ENCODE data around the gene MICAL2. TPM values are rescaled to one million over a fixed set of nuclear protein-coding genes. Genes with fewer than 3 reads are reported as not detected.
A peak's percentile ranks its signal among the peaks of the same experiment; 100 is the strongest.

The MICAL2 gene
- total RNA-seq, 1 donor from 2014 or later: 237 TPM

DNA sequence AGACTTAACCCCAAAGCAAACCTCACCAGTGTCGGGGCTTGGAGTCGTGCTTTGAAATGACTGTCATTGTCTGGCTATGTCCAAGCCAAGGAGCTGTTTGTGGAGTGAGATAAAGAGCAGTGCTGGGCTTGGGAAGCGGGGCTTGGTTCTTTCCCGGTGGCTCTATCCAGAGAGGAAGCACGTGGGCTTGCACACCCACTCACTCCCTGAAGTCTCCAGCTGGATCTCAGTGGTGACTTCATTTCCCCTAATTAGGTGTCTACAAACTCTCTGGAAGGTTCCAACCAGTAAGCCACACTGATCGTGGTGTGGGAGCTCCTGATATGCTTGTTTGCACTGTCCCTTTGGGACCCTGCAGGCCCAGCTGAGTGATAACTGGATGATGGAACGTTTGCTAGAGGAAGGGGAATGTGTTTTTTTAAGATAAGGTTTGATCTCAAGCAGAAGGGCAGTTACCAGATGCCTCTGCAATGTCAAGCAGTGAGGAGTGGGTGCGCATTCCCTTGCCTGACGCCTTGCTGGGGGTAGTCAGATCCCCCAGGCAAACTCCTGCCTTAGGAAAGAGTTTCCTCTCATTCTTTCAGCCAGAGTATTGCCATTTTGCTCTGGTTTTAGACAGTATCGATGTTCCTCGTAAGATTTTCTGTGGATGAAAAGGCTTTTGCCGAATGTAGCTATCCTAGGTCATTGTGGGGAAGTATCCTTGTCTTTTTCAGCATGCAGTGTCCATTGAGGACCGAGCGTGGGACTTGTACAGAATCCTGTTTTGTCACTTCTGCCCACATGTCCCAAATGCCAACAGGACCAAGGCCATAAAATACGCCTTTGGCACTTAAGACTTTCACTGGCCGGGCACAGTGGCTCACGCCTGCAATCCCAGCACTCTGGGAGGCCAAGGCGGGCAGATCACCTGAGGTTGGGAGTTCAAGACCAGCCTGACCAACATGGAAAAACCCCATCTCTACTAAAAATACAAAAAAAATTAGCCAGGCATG, 90.9 kb downstream of the MICAL2 start:
- Histone ChIP-seq H3K4me1 (peaks cover 33 to 61% of the 10 kb centered on the region in 2 donors), H3K4me3 (no peak overlapping the region), H3K27me3 (no peaks in the 10 kb centered on the region), H3K9me3 (no peaks in the 10 kb centered on the region), H3K36me3 (peaks cover 31 to 49% of the 10 kb centered on the region in 2 donors), H3K27ac (peak overlapping the region; percentile 88 to 94)
- peak; percentile 46 to 89 for DNase-seq (ENCODE audit: low spot score in 2 of 2)
- intact Hi-C loops (cut with DNase I): loop anchor here (2.0 kb wide), 1 partner anchor 32 kb away; no protein-coding TSS in a partner anchor
- TF ChIP-seq, protein P1, sequence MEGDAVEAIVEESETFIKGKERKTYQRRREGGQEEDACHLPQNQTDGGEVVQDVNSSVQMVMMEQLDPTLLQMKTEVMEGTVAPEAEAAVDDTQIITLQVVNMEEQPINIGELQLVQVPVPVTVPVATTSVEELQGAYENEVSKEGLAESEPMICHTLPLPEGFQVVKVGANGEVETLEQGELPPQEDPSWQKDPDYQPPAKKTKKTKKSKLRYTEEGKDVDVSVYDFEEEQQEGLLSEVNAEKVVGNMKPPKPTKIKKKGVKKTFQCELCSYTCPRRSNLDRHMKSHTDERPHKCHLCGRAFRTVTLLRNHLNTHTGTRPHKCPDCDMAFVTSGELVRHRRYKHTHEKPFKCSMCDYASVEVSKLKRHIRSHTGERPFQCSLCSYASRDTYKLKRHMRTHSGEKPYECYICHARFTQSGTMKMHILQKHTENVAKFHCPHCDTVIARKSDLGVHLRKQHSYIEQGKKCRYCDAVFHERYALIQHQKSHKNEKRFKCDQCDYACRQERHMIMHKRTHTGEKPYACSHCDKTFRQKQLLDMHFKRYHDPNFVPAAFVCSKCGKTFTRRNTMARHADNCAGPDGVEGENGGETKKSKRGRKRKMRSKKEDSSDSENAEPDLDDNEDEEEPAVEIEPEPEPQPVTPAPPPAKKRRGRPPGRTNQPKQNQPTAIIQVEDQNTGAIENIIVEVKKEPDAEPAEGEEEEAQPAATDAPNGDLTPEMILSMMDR (IDR thresholded peaks at IDR 0.05): no peak

DNA sequence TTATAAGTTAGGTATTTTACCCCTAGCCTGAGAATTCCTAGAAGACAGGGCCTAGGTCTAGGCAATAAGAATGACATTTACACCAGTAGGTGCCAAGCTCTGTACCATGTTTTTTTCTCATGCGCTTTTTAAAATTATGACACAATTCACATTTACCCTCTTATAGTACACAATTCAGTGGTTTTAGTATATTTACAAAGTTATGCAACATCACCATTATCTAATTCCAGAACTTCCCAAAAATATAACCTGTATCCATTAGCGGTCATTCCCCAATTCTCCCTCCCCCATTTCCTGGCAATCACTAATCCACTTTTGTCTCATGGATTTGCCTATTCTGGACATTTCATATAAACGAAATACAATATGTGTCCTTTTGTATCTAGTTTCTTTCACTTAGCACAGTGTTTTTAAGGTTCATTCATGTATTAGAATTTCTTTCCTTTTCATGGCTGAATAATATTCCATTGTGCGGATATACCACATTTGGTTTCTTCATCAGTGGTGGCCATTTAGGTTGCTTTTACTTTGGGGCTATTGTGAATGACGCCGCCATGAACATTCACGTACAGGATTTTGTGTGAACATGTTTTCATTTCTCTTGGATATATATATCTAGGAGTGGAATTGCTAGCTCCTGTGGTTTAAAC, 92.4 kb downstream of the MICAL2 start:
- Histone ChIP-seq H3K36me3 (peaks cover 46 to 61% of the 10 kb centered on the region in 2 donors), H3K27ac (peak overlapping the region; percentile 88 to 94), H3K27me3 (no peaks in the 10 kb centered on the region), H3K4me3 (no peak overlapping the region), H3K9me3 (no peaks in the 10 kb centered on the region), H3K4me1 (peaks cover 31 to 61% of the 10 kb centered on the region in 2 donors)
- DNase-seq (ENCODE audit: low spot score in 2 of 2): no peak
- TF ChIP-seq, protein P1 (IDR thresholded peaks at IDR 0.05): no peak
- intact Hi-C loops (cut with DNase I): no loop called here

DNA sequence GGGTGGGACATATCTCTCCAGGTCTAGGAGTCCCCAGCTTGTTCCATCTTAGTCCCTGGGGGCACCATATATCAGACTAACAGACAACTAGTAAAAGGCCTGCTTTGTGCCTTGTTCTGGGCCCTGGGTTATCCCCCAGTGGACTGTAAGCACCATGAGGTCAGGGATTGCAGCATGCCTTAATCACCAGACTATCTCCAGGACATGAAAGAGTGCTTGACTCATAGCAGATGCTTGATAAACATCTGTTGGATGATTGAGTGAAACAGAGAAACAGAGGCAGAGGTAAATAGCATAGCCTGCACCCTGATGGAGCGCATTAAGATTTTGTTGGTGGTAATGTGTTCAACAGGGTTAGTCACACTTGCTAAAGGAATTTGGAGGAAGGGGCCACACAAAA, 94.1 kb downstream of the MICAL2 start:
- Histone ChIP-seq H3K4me3 (no peak overlapping the region), H3K9me3 (no peaks in the 10 kb centered on the region), H3K27ac (peak overlapping the region; percentile 88 to 94), H3K36me3 (peaks cover 58 to 63% of the 10 kb centered on the region in 2 donors), H3K4me1 (peaks cover 18 to 44% of the 10 kb centered on the region in 2 donors), H3K27me3 (no peaks in the 10 kb centered on the region)
- TF ChIP-seq, protein P1 (IDR thresholded peaks at IDR 0.05): no peak
- intact Hi-C loops (cut with DNase I): no loop called here
- DNase-seq (ENCODE audit: low spot score in 2 of 2): no peak

DNA sequence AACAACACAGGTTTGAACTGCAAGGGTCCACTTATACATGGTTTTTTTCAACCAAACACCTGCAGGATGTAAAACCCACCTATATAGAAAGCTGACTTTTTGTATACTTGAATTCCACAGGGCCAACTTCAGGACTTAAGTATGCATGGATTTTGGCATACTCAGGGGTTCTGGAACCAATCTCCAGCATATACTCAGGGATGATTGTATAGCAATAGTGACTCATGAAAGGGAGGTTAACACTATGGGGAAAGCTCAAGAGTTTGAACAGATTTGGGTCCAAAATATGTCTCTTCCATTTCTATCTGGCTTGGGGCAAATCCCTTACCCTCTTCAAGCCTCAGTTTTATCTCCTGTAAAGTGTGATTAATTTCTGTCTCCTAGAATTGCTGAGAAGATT, 94.9 kb downstream of the MICAL2 start:
- peaks cover 62 to 71% of the 10 kb centered on the region in 2 donors for H3K36me3 ChIP-seq
- H3K27ac ChIP-seq: peak overlapping the region; percentile 88 to 94
- peaks cover 10 to 36% of the 10 kb centered on the region in 2 donors for H3K4me1 ChIP-seq
- H3K4me3 ChIP-seq: no peak overlapping the region
- no peak for DNase-seq (ENCODE audit: low spot score in 2 of 2)
- TF ChIP-seq, protein P1 (IDR thresholded peaks at IDR 0.05): no peak
- H3K27me3 ChIP-seq: no peaks in the 10 kb centered on the region
- intact Hi-C loops (cut with DNase I): no loop called here
- H3K9me3 ChIP-seq: no peaks in the 10 kb centered on the region

DNA sequence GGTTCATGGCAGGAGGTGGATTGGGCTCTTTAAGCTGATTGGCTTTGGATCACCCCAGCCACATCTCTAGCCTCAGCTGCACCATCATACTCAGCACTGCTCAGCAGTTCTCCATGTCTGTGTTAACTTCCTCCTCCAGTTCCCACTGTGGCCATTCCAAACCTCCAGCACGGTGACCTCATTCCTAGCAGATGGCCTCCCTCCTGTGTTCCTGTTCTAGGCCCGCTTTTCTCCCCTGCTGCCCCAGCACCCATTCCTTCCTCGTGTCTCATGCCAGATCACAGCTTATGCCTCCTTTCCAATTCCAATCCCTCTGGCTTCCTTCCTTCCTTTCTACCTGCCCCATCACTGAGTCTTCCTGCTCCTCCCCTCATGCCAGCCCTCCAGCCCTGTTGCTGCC, 96.1 kb downstream of the MICAL2 start:
- Histone ChIP-seq H3K27ac (peak overlapping the region; percentile 39 to 94), H3K27me3 (no peaks in the 10 kb centered on the region), H3K4me3 (no peak overlapping the region), H3K4me1 (peaks cover under 1 to 24% of the 10 kb centered on the region in 2 donors), H3K36me3 (peaks cover 73 to 83% of the 10 kb centered on the region in 2 donors), H3K9me3 (no peaks in the 10 kb centered on the region)
- intact Hi-C loops (cut with DNase I): no loop called here
- TF ChIP-seq, protein P1 (IDR thresholded peaks at IDR 0.05): no peak
- no peak for DNase-seq (ENCODE audit: low spot score in 2 of 2)

Measured in ascending aorta (tissue), 2 donors.